Mesenteric fat pad (tissue), 1 donor: ENCODE data around the gene ABCA10. TPM values are rescaled to one million over a fixed set of nuclear protein-coding genes. Genes with fewer than 3 reads are reported as not detected.
"Not testable (repeated sequence)": the region's sequence is repeated elsewhere in the genome, so short reads cannot be mapped to it uniquely, and the experiment has no call there.

ENCODE experiments used
- DNase-seq: peaks from one replicate; pipeline ENCODE4 v3.0.0-alpha.2; 2020; ENCODE audit warnings: low spot score
- total RNA-seq: library from RNA; stranded (reverse); fragmentation: NEBNext Ultra II Directional; extraction: Animal tissue kit (Norgen Biotek cat#: 25700); gene quantifications from one replicate; pipeline ENCODE4 v1.2.1, GENCODE V29; 2021
- donor health status: DM: yes; HTN: yes; CAD: no.

The ABCA10 gene
- total RNA-seq, 1 donor from 2014 or later, result 17.8 TPM

GRCh38 chr17:69231521-69231920 lies 2.9 kb upstream of the ABCA10 start:
- DNase-seq, result no peak

- no peak for DNase-seq
Observed at GRCh38 chr17:69230939-69231338, 2.3 kb upstream of the ABCA10 start.

GRCh38 chr17:69228018-69228417 lies 606 bp downstream of the ABCA10 start:
- no peak for DNase-seq

- DNase-seq, result no peak
Observed at GRCh38 chr17:69227541-69227940, 1.1 kb downstream of the ABCA10 start.

GRCh38 chr17:69223809-69224208 lies 4.8 kb downstream of the ABCA10 start:
- no peak for DNase-seq

- no peak for DNase-seq
Observed at GRCh38 chr17:69222707-69223258, 5.8 kb downstream of the ABCA10 start.

GRCh38 chr17:69220098-69220497 lies 8.5 kb downstream of the ABCA10 start:
- DNase-seq, result no peak

- no peak for DNase-seq
Observed at GRCh38 chr17:69218986-69219385, 9.6 kb downstream of the ABCA10 start.

GRCh38 chr17:69213059-69213813 lies 15.4 kb downstream of the ABCA10 start:
- DNase-seq, result no peak

GRCh38 chr17:69208640-69209039 lies 20.0 kb downstream of the ABCA10 start:
- no peak for DNase-seq

GRCh38 chr17:69207151-69207550 lies 21.5 kb downstream of the ABCA10 start:
- no peak for DNase-seq

- no peak for DNase-seq
Observed at GRCh38 chr17:69198238-69198637, 30.4 kb downstream of the ABCA10 start.

GRCh38 chr17:69196105-69196653 lies 32.4 kb downstream of the ABCA10 start:
- not testable (repeated sequence) for DNase-seq

GRCh38 chr17:69192754-69193153 lies 35.9 kb downstream of the ABCA10 start:
- no peak for DNase-seq

- DNase-seq, result no peak
Observed at GRCh38 chr17:69188796-69189195, 39.8 kb downstream of the ABCA10 start.

GRCh38 chr17:69188064-69188463 lies 40.6 kb downstream of the ABCA10 start:
- DNase-seq, result no peak

- DNase-seq, result no peak
Observed at GRCh38 chr17:69187294-69187693, 41.3 kb downstream of the ABCA10 start.

GRCh38 chr17:69179227-69179952 lies 49.2 kb downstream of the ABCA10 start:
- no peak for DNase-seq

- no peak for DNase-seq
Observed at GRCh38 chr17:69176457-69176795, 52.2 kb downstream of the ABCA10 start.

GRCh38 chr17:69175625-69176456 lies 52.8 kb downstream of the ABCA10 start:
- no peak for DNase-seq

GRCh38 chr17:69175262-69175624 lies 53.4 kb downstream of the ABCA10 start:
- DNase-seq, result no peak
